Measurements from ENCODE around the gene NOM1. TPM values are rescaled to one million over a fixed set of nuclear protein-coding genes. Genes with fewer than 3 reads are reported as not detected.

The NOM1 gene
- total RNA-seq, 4 donors from 2014 or later: 2.6 to 26.2 (median 20.4) TPM

DNA sequence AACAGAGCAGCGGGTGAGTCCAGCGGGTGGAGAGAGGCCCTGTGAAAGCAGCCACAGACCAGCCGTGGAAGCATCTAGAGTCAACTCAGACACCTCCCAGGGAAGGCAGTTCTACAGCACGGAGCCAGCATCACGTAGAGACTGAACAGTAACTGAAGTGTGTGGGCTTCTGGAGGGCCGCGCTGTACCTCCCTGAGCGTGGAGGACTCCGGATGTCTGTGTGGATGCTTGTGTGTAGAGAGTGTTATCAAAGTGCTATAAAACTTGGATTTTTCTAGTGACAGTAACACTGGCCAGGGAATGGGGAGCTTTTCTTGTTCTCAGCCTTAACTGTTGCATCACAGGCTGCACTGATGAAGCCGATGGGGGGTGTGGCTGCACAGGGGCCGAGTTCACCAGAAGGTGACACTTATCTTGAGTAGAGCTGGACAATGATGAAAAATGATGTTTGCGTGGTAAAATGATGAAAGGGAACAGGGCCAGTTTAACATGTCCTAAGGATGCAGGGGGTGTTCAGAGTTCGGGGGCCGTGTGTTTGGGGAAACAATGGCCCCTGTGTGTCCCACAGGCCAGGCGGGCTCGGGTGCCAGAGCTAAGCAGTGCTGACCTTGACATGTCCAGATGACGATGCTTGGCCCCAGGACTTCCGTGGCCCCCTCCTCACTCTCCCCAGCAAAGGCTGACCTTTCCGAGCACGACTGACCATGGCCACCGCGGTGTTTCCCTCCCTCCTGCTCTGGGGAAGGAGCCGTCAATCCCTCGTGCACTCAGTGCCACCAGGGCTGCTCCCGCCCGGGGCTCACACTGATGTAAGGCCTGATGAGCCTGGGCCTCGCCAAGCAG lies 39.1 kb downstream of the NOM1 start:
- H3K9me3 ChIP-seq: no peaks in the 10 kb centered on the region
- H3K4me1 ChIP-seq: no peaks in the 10 kb centered on the region
- no peak for DNase-seq
- TF ChIP-seq CTCF (IDR thresholded peaks at IDR 0.05) (no peak), POLR2A (IDR thresholded peaks at IDR 0.05) (no peak)
- no peaks in the 10 kb centered on the region for H3K36me3 ChIP-seq
- H3K27me3 ChIP-seq: no peaks in the 10 kb centered on the region
- H3K27ac ChIP-seq: peak overlapping the region in 1 of 2 donors; percentile 33
- intact Hi-C loops (cut with DNase I; ENCODE audit: low total_unique reads): no loop called here
- no peak overlapping the region for H3K4me3 ChIP-seq

DNA sequence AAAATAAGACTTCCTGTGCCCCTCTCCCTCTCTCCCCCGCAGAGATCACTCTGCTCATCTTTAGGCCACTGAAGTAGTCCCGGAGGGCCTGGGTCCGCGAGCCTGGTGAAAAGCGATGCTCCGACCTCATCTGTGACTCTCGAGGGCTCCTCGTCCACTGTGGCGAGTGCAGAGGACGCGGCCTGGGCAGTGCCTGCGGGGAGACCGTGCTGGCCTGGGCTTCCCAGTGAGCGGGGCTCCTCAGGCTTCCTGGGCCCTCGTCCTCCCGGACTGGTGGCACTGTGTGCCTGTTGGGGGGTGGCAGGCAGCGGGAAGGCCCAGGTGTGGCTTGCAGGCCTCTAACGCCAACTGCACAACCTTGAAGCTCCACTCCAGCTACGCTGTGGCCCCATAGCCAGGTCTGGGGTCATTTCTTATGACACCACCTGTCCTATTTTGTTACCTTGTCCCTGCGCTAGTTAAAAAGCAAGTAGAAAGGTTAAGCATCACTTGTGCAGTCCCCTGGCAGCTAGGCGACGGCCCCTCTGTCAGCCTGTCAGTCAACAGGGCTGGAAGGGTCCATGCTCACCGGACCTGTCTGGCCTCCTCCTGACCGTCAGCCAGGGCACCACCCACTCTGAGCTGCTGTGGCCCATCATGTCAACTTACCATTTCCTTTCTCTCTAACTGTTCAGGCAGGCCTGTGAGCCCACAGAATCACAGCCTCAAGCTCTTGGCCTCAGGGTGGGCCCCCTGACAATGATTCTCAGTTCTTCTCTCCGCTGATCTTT lies 40.4 kb downstream of the NOM1 start:
- no peak for DNase-seq
- H3K27ac ChIP-seq: no peak overlapping the region
- H3K9me3 ChIP-seq: no peaks in the 10 kb centered on the region
- H3K4me1 ChIP-seq: no peaks in the 10 kb centered on the region
- no peak for TF ChIP-seq CTCF (IDR thresholded peaks at IDR 0.05)
- H3K27me3 ChIP-seq: no peaks in the 10 kb centered on the region
- no peaks in the 10 kb centered on the region for H3K36me3 ChIP-seq
- no peak overlapping the region for H3K4me3 ChIP-seq
- intact Hi-C loops (cut with DNase I; ENCODE audit: low total_unique reads): no loop called here

GRCh38 chr7:156993021-156993924 lies 43.8 kb downstream of the NOM1 start:
- intact Hi-C loops (cut with DNase I; ENCODE audit: low total_unique reads): no loop called here
- no peak for TF ChIP-seq POLR2A (IDR thresholded peaks at IDR 0.05)
- TF ChIP-seq CTCF (IDR thresholded peaks at IDR 0.05): no peak
- Histone ChIP-seq H3K27ac (no peak overlapping the region), H3K4me3 (no peak overlapping the region), H3K27me3 (peaks cover 0 to 6% of the 10 kb centered on the region in 2 donors), H3K36me3 (no peaks in the 10 kb centered on the region), H3K9me3 (no peaks in the 10 kb centered on the region), H3K4me1 (no peaks in the 10 kb centered on the region)
- peak; percentile 39 to 45 for DNase-seq

- no peaks in the 10 kb centered on the region for H3K36me3 ChIP-seq
- intact Hi-C loops (cut with DNase I; ENCODE audit: low total_unique reads): no loop called here
- H3K4me1 ChIP-seq: no peaks in the 10 kb centered on the region
- no peaks in the 10 kb centered on the region for H3K9me3 ChIP-seq
- peaks cover 0 to 8% of the 10 kb centered on the region in 2 donors for H3K27me3 ChIP-seq
- no peak for DNase-seq
- TF ChIP-seq POLR2A (IDR thresholded peaks at IDR 0.05): no peak
- TF ChIP-seq CTCF (IDR thresholded peaks at IDR 0.05): no peak
- no peak overlapping the region for H3K4me3 ChIP-seq
- H3K27ac ChIP-seq: no peak overlapping the region
Measured at GRCh38 chr7:156993925-156994235, 44.4 kb downstream of the NOM1 start.

Data from uterus (tissue), 4 donors.